H1 (cell line): ENCODE data around the gene C12orf76. TPM values are rescaled to one million over a fixed set of nuclear protein-coding genes. Genes with fewer than 3 reads are reported as not detected.

Source experiments
- CBX5 ChIP-seq: fragments of 300-800, 300-1000 bp; sonication (generic); IDR thresholded peaks from 2 replicates; pipeline ENCODE4 v1.7.1; 2016; ENCODE audit warnings: antibody characterized with exemption, low read length, low read depth
- CHD2 ChIP-seq: IDR thresholded peaks from 2 replicates; pipeline ENCODE4 v1.6.1; 2012; ENCODE audit warnings: low read length, improper control_type of control experiment
- CHD7 ChIP-seq: fragments of 300-600 bp; sonication (generic); IDR thresholded peaks from 2 replicates; pipeline ENCODE4 v1.7.1; 2012; ENCODE audit warnings: low read length, moderate library complexity, mild to moderate bottlenecking, inconsistent platforms; ENCODE audit not compliant: insufficient replicate concordance
- EP300 ChIP-seq, 2 experiments: IDR thresholded peaks; 1 replicate in 1 of 2; 2 replicates in 1 of 2; pipeline ENCODE4 v1.6.1; 2011 to 2012; ENCODE audit warnings: low read depth in 2 of 2, low read length in 2 of 2, mild to moderate bottlenecking in 2 of 2, borderline replicate concordance in 1 of 2, inconsistent platforms in 1 of 2, moderate library complexity in 1 of 2
- MAX ChIP-seq: IDR thresholded peaks from 2 replicates; pipeline ENCODE4 v1.6.1; 2012; ENCODE audit warnings: inconsistent platforms
- POLR2AphosphoS5 ChIP-seq: IDR thresholded peaks from 2 replicates; pipeline ENCODE4 v1.6.1; 2011; ENCODE audit warnings: low read depth, low read length
- RFX5 ChIP-seq: IDR thresholded peaks from 2 replicates; pipeline ENCODE4 v1.6.1; 2011; ENCODE audit warnings: low read depth, low read length, improper control_type of control experiment, borderline replicate concordance
- RNF2 ChIP-seq: fragments of 200-900, 300-1000 bp; sonication (generic); IDR thresholded peaks from 2 replicates; pipeline ENCODE4 v1.7.1; 2016; ENCODE audit warnings: borderline replicate concordance, low read depth, mild to moderate bottlenecking, antibody characterized with exemption, low read length; ENCODE audit not compliant: poor library complexity, severe bottlenecking; ENCODE audit errors: missing control alignments
- YY1 ChIP-seq: IDR thresholded peaks from 2 replicates; pipeline ENCODE4 v1.6.1; 2011; ENCODE audit warnings: low read depth, mild to moderate bottlenecking, low read length
- polyA plus RNA-seq, 7 experiments: library from polyadenylated mRNA; depleted of rRNA in 3 of 7; stranded (reverse) in 5 of 7; unstranded in 2 of 7; fragments of >200 nt in 5 of 7; fragments of 200-250 nt in 2 of 7; gene quantifications; 1 replicate in 5 of 7; 2 replicates in 1 of 7; 4 replicates in 1 of 7; pipeline versions ENCODE4 v1.2.1 to v1.2.3, GENCODE V29; 2011 to 2013; ENCODE audit warnings: missing spikeins in 2 of 7, mixed read lengths in 2 of 7
- total RNA-seq: library from RNA; stranded (reverse); fragmentation: NEBNext Ultra II Directional; extraction: Animal tissue kit (Norgen Biotek cat#: 25700); gene quantifications from 2 replicates; pipeline ENCODE4 v1.2.1, GENCODE V29; 2021

C12orf76 gene
- total and polyA plus RNA-seq, 2 of the 8 experiments (the other 6 are each of a cell fraction or from before 2014, with no cell fraction given) = 14.4 to 18.6 TPM

DNA sequence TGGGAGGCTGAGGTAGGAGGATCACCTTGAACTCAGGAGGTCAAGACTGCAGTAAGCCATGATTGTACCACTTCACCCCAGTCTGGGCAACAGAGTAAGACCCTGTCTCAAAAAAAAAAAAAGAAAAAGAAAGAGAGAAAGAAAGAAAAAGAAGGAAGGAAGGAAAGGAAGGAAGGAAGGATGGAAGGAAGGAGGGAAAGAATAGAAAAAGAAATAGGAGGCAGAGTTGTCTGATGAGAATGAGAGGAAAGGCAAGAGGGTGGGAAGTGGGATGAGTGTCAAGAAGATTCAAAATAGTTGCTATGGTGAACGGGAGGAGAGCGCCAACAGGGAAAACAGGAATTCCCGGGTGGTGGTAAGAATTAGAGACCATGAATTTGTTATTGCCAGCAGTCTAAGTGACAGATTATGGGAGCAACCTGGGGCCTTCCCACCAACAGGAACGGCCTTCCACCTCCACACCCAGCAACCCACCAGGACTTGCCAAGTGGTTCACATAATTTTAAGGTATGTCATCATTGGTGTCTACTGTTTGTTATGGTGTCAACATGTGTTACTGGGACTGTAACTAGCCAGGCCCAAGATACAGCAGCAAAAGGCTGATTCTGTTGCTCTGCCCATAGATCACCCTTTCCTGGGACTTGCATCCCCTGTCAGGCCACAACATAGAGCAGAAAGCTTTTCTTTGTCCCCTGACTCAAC, 36.1 kb upstream of the C12orf76 start (continued):
- no peak for TF ChIP-seq CHD7
- no peak for TF ChIP-seq RFX5
- TF ChIP-seq CHD2 = no peak
- TF ChIP-seq YY1 = no peak
- no peak for TF ChIP-seq EP300 (IDR thresholded peaks at IDR 0.05; ENCODE audit: borderline replicate concordance in 1 of 2, low read depth in 2 of 2, low read length in 2 of 2)
- TF ChIP-seq POLR2AphosphoS5 = no peak
- no peak for TF ChIP-seq MAX
- TF ChIP-seq CBX5 = no peak
- TF ChIP-seq RNF2 = no peak
